C1 segment of cervical spinal cord (tissue), 14 donors: ENCODE results near the gene SIN3B.

Experiments used
- DNase-seq, 14 donors: peaks; one replicate each; lab custom pipeline; 2025; lab: John Stamatoyannopoulos, UW

Gene SIN3B

GRCh38 chr19:16904599-16904998, 75.4 kb downstream of the SIN3B start:
- no peak for DNase-seq

DNA sequence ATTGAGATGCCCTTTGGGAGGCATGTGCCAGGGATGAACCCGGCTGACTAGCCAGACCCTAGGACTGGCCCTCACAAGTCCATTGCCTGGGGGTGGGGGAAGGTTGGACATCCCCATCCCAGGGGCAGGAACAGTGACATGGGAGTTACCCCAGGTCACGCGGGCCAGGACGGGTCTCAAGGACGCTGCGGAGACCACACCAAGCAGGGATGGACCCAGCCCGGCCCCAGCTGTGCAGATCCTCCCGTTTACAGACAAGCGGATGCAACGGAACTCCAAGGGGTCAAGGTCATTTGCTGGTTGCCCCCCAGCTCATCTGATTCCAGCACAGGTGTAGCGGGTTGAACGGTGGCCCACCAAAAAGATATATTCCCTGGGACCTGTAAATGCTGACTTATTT, 79.6 kb downstream of the SIN3B start:
- DNase-seq, result no peak

DNA sequence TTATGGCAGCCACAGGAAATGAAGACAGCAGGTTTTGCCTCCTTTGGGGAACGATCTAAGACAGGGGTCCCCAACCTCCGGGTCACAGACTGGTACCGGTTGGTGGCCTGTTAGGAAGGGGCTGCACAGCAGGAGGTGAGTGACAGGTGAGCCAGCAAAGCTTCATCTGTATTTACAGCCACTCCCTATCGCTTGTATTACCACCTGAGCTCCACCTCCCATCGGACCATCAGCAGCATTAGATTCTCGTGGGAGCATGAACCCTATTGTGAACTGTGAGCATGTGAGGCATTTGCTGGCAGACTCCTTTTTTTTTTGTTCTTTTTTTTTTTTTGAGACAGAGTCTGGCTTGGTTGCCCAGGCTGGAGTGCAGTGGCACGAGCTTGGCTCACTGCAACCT, 81.8 kb downstream of the SIN3B start:
- no peak for DNase-seq

DNA sequence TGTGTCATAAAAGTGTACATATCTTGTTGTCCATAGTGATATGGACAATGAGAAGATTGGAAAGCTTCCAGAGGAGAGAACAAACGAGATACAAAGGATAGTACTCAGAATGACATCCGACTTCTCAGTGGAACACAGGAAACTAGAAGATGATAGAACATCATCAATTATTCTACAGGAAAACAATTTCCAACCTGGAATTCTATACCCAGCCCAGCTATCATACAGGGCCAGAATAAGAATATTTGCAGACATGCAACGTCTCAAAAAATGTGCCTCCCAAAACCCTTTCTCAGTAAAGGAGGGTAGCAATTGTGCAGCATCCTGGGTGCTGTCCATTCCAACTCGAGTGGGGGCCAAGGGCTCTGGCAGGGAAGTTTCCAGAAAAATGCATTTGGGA, 83.6 kb downstream of the SIN3B start:
- no peak for DNase-seq

- DNase-seq, result no peak
Observed at GRCh38 chr19:16914421-16914820, 85.2 kb downstream of the SIN3B start.

DNA sequence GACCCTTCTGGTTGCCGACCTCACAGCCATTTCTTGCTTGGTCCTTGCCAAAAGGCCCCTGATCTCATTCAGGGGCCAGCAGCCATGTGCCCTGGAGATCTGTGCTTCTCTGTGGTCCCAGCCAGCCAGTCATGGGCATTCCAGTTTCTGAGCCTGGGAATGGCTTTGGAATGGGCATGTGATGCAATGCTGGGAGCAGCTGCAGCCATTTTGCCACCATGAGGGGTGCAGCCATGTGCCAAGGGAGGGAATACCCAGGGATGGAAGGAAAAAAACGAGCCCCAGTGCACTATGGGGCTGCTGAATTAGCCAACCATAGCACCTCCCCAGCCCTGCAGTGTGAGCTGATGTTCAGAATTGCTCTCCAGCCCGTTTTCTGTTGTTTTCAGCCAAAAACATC, 85.9 kb downstream of the SIN3B start:
- DNase-seq, result no peak

- no peak for DNase-seq
Observed at GRCh38 chr19:16915734-16916133, 86.5 kb downstream of the SIN3B start.

GRCh38 chr19:16917401-16917800, 88.2 kb downstream of the SIN3B start:
- no peak for DNase-seq

GRCh38 chr19:16919496-16919895, 90.3 kb downstream of the SIN3B start:
- no peak for DNase-seq

DNA sequence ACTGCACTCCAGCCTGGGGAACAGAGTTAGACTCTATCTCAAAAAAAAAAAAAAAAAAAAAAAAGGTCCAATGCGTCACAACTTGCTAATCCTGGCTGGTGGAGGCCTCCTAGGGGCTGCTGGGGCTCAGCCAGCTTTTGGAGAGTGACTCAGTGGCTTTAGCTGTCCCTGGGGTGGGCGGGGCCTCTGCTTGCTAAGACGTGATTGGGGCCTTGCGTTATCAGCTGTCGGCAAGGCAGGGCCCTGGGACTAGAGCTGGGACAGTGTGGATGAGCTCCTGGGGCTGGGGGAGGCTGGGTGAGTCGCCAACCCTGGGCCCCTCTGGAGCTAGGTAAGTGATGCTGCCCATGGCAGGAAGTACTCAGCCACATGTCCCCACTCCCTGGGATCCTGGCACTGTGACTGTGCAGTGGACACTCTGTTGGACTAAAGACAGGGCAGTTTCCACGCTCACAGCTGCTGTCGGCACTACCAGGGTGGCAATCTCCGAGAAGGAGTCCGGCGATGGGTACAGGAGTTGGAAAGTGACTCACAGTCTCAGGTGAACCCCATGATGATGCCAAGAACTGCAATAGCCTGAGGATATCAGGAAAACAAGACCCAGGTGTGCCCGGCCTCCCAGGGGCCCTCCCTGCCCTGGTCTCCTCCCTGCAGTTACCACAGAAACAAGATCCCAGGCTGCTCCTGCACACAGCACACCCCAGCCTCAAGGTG, 91.8 kb downstream of the SIN3B start:
- no peak for DNase-seq

DNA sequence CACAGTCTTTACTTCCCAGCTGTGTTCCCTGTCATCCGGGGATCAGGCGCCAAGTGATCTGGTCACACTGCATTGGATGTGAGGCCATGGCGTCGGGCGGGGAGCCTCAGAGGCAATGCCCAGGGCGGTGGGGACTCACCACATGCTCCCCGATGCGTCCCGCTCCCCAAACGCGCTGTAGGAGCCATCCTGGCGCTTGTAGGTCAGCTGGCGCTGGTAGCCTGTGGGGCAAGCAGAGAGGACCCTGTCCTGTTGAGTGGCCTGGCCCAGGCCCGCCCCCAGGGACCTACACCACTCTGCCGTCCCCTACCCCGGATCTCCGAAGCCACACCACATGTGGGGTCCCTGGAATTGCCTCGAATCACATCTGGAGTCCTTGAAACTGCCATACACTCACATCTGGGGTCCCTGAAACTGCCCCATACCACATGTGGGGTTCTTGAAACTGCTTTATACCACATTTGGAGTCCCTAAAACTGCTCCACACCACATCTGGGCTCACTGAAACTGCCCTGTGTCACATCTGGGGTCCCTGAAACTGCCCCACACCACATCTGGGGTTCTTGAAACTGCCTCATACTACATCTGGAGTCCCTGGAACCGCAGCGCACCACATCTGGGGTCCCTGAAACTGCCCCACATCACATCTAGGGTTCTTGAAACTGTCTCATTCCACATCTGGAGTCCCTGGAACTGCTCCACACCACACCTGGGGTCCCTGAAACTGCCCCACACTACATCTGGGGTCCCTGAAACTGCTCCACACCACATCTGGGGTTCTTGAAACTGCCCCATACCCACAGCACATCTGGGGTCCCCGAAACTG, 92.8 kb downstream of the SIN3B start:
- DNase-seq, result no peak

- no peak for DNase-seq
Observed at GRCh38 chr19:16922592-16922934, 93.4 kb downstream of the SIN3B start.

DNA sequence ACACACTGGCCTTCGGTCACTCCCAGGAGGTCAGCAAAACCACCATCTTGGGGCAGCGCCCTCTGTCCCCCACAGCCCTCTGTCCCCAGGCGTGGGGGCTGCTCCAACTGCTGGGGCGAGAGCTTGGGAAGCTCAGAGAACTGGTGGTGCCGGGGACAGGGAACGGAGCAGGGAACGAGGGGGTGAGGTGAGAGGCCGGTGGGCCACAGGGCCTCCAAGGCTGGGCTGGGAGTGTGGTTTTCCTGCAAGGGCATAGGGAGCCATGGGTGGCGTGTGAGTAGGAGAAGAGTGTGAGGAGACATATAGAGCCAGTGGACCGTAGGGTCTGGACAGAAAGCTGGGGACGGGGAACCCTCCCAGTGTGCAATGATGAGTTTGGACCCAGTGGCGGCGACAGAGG, 93.8 kb downstream of the SIN3B start:
- no peak for DNase-seq

DNA sequence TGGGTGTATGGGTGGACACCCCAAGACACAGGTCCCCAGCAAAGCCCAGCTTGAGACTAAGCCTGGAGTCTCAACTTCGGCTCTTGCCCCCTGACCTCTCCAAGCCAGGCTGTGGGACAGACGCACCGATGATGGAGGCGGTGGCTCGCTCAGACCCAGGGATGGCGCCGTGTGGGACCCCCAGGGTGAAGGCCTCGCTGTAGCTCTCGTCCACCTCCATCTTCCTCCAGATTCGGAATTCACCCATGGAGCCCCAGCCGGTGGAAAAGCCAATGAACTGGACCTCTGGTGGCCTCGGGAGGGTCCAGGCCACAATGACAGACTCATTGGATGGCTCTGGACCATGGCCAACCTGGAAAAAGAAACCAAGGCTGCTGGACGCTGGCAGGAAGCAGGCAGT, 98.7 kb downstream of the SIN3B start:
- DNase-seq, result no peak

- no peak for DNase-seq
Observed at GRCh38 chr19:16928351-16928750, 99.2 kb downstream of the SIN3B start.

DNA sequence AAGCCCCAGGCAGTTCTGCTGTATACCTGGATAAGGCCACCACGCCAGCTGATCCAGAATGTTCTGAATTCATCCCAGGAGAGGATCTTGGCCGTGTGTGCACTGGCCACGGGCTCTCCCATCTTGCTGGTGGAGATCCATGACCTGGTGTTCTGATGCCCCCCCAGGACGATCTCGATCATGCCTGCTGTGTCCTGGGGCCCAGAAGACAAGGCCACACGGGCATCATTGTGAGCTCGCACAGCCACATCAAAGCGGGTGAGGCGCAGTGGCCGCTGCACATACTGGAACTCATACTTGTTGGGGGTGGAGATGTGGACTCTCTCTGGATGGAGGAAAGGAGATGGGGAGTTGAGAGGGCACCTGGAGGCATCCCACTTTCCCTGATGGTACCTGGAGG, 99.7 kb downstream of the SIN3B start:
- DNase-seq, result no peak
